GM21367 (cell line): ENCODE measurements around the gene SLC38A8.

Source experiments
- ATAC-seq: cut with Tn5 transposase; IDR thresholded peaks from one replicate; pipeline ENCODE4 v1.9.1; 2021; ENCODE audit not compliant: unreplicated experiment

SLC38A8 gene

GRCh38 chr16:84033251-84034195 is 9.1 kb downstream of the SLC38A8 start:
- ATAC-seq = no peak

- no peak for ATAC-seq
Measured at GRCh38 chr16:84032458-84033178, 10.0 kb downstream of the SLC38A8 start.

- ATAC-seq = no peak
Measured at GRCh38 chr16:84031556-84031955, 11.0 kb downstream of the SLC38A8 start.

- no peak for ATAC-seq
Measured at GRCh38 chr16:84029297-84030047, 13.1 kb downstream of the SLC38A8 start.

- ATAC-seq = no peak
Measured at GRCh38 chr16:84027625-84028024, 15.0 kb downstream of the SLC38A8 start.

GRCh38 chr16:84026606-84027005 is 16.0 kb downstream of the SLC38A8 start:
- ATAC-seq = no peak

- ATAC-seq = no peak
Measured at GRCh38 chr16:84024854-84025253, 17.7 kb downstream of the SLC38A8 start.

GRCh38 chr16:84022644-84023043 is 20.0 kb downstream of the SLC38A8 start:
- no peak for ATAC-seq

- no peak for ATAC-seq
Measured at GRCh38 chr16:84021488-84021887, 21.1 kb downstream of the SLC38A8 start.

- ATAC-seq = no peak
Measured at GRCh38 chr16:84020353-84020752, 22.2 kb downstream of the SLC38A8 start.

- ATAC-seq = no peak
Measured at GRCh38 chr16:84018710-84019109, 23.9 kb downstream of the SLC38A8 start.

- ATAC-seq = no peak
Measured at GRCh38 chr16:84016477-84016876, 26.1 kb downstream of the SLC38A8 start.

- ATAC-seq = no peak
Measured at GRCh38 chr16:84015399-84015798, 27.2 kb downstream of the SLC38A8 start.

- no peak for ATAC-seq
Measured at GRCh38 chr16:84014570-84015327, 27.8 kb downstream of the SLC38A8 start.

GRCh38 chr16:84013787-84014569 is 28.6 kb downstream of the SLC38A8 start:
- ATAC-seq = peak; percentile 74

GRCh38 chr16:84009282-84009681 is 33.3 kb downstream of the SLC38A8 start:
- no peak for ATAC-seq

GRCh38 chr16:84007965-84008364 is 34.6 kb downstream of the SLC38A8 start:
- ATAC-seq = no peak

GRCh38 chr16:84007520-84007919 is 35.1 kb downstream of the SLC38A8 start:
- no peak for ATAC-seq

GRCh38 chr16:84005391-84005790 is 37.2 kb downstream of the SLC38A8 start:
- ATAC-seq = no peak

- no peak for ATAC-seq
Measured at GRCh38 chr16:84004442-84004841, 38.2 kb downstream of the SLC38A8 start.
